Measurements from ENCODE around the gene SUSD5.

SUSD5 gene

GRCh38 chr3:33130144-33130543 is 88.5 kb downstream of the SUSD5 start:
- TF ChIP-seq CTCF (IDR thresholded peaks at IDR 0.05; ENCODE audit: borderline replicate concordance, control extremely low read depth, extremely low read depth, insufficient read depth, missing control alignments): no peak
- in situ Hi-C loops (cut with MboI; ENCODE audit: low sequenced_read_pairs, unreplicated experiment): loop anchor here (5.0 kb wide), 1 partner anchor 242 kb away; no protein-coding TSS in a partner anchor
- no peak for DNase-seq (ENCODE audit: low spot score)

- TF ChIP-seq CTCF (IDR thresholded peaks at IDR 0.05; ENCODE audit: borderline replicate concordance, control extremely low read depth, extremely low read depth, insufficient read depth, missing control alignments): no peak
- DNase-seq (ENCODE audit: low spot score): no peak
- in situ Hi-C loops (cut with MboI; ENCODE audit: low sequenced_read_pairs, unreplicated experiment): no loop called here
Observed at GRCh38 chr3:33128706-33129105, 89.9 kb downstream of the SUSD5 start.

GRCh38 chr3:33125840-33126239 is 92.8 kb downstream of the SUSD5 start:
- TF ChIP-seq CTCF (IDR thresholded peaks at IDR 0.05; ENCODE audit: borderline replicate concordance, control extremely low read depth, extremely low read depth, insufficient read depth, missing control alignments): no peak
- in situ Hi-C loops (cut with MboI; ENCODE audit: low sequenced_read_pairs, unreplicated experiment): no loop called here
- DNase-seq (ENCODE audit: low spot score): no peak

- in situ Hi-C loops (cut with MboI; ENCODE audit: low sequenced_read_pairs, unreplicated experiment): no loop called here
- no peak for TF ChIP-seq CTCF (IDR thresholded peaks at IDR 0.05; ENCODE audit: borderline replicate concordance, control extremely low read depth, extremely low read depth, insufficient read depth, missing control alignments)
Observed at GRCh38 chr3:33124638-33125037, 94.0 kb downstream of the SUSD5 start.

GRCh38 chr3:33122991-33123390 is 95.6 kb downstream of the SUSD5 start:
- in situ Hi-C loops (cut with MboI; ENCODE audit: low sequenced_read_pairs, unreplicated experiment): no loop called here
- no peak for TF ChIP-seq CTCF (IDR thresholded peaks at IDR 0.05; ENCODE audit: borderline replicate concordance, control extremely low read depth, extremely low read depth, insufficient read depth, missing control alignments)
- no peak for DNase-seq (ENCODE audit: low spot score)

More at GRCh38 chr3:33124638-33125037, 94.0 kb downstream of the SUSD5 start:
- DNase-seq (ENCODE audit: low spot score): no peak

GRCh38 chr3:33119891-33120290 is 98.7 kb downstream of the SUSD5 start:
- in situ Hi-C loops (cut with MboI; ENCODE audit: low sequenced_read_pairs, unreplicated experiment): no loop called here
- no peak for TF ChIP-seq CTCF (IDR thresholded peaks at IDR 0.05; ENCODE audit: borderline replicate concordance, control extremely low read depth, extremely low read depth, insufficient read depth, missing control alignments)
- no peak for DNase-seq (ENCODE audit: low spot score)

- no peak for DNase-seq (ENCODE audit: low spot score)
- no peak for TF ChIP-seq CTCF (IDR thresholded peaks at IDR 0.05; ENCODE audit: borderline replicate concordance, control extremely low read depth, extremely low read depth, insufficient read depth, missing control alignments)
- in situ Hi-C loops (cut with MboI; ENCODE audit: low sequenced_read_pairs, unreplicated experiment): no loop called here
Observed at GRCh38 chr3:33117461-33117860, 101.1 kb downstream of the SUSD5 start.
